Muscle of leg (tissue), 11 donors: ENCODE results near the gene CFAP43. TPM values are rescaled to one million over a fixed set of nuclear protein-coding genes. Genes with fewer than 3 reads are reported as not detected.

Experiments used
- DNase-seq: peaks from one replicate; pipeline ENCODE4 v3.0.0; 2013
- H3K27ac ChIP-seq: one replicate; pipeline ENCODE4 v1.5.1; 2013; ENCODE audit warnings: mild to moderate bottlenecking, low read length, control low read depth
- H3K27me3 ChIP-seq: one replicate; pipeline ENCODE4 v1.6.1; 2013; ENCODE audit warnings: low read length; ENCODE audit not compliant: control insufficient read depth, insufficient read depth
- H3K36me3 ChIP-seq: one replicate; pipeline ENCODE4 v1.6.1; 2013; ENCODE audit warnings: low read length; ENCODE audit not compliant: control insufficient read depth, insufficient read depth
- H3K4me1 ChIP-seq: one replicate; pipeline ENCODE4 v1.6.1; 2013; ENCODE audit warnings: low read length; ENCODE audit not compliant: control insufficient read depth, insufficient read depth
- H3K4me3 ChIP-seq: one replicate; pipeline ENCODE4 v1.5.1; 2013; ENCODE audit warnings: low read length, control low read depth
- H3K9me3 ChIP-seq: replicated peaks from 2 replicates; pipeline ENCODE4 v1.6.1; 2013; ENCODE audit warnings: low read depth, low read length; ENCODE audit not compliant: control insufficient read depth
- WGBS: methylation state at CpG from one replicate; pipeline ENCODE4 v1.1.5; 2013; ENCODE audit warnings: missing lambda C conversion rate; ENCODE audit not compliant: insufficient coverage; 5-methylcytosine and 5-hydroxymethylcytosine counted together
- polyA plus RNA-seq, 8 donors: library from polyadenylated mRNA; unstranded; fragments of 120-200 nt; gene quantifications; one replicate each; pipeline versions ENCODE4 v1.2.1 to v1.2.3, GENCODE V29; 2013; ENCODE audit warnings: inconsistent platforms in 1 of 8, low replicate concordance in 1 of 8; ENCODE audit not compliant: insufficient read length in 8 of 8, insufficient read depth in 1 of 8
- total RNA-seq: library from RNA; stranded (reverse); fragments of 120-200 nt; gene quantifications from one replicate; pipeline ENCODE4 v1.2.4, GENCODE V29; 2013

Gene CFAP43
- total and polyA plus RNA-seq, 9 donors: 0.11 to 1.1 (median 0.24) TPM

GRCh38 chr10:104121485-104122224 is 110.5 kb downstream of the CFAP43 start, which contains the start of gene SFR1:
Gene SFR1, plus strand, starts transcription at chr10:104122171. Its CDS starts 13 bp downstream, at chr10:104122184.
- peaks cover 4% of the 10 kb centered on the region for H3K4me1 ChIP-seq
- H3K9me3 ChIP-seq: no peaks in the 10 kb centered on the region
- H3K27me3 ChIP-seq: no peaks in the 10 kb centered on the region
- H3K27ac ChIP-seq: peak within 1 kb of the TSS; percentile 97
- WGBS: under 1% methylated on average over 66 of the region's 67 CpGs
- peak; percentile 100 for DNase-seq
- H3K36me3 ChIP-seq: no peaks in the 10 kb centered on the region
- peak within 1 kb of the TSS; percentile 83 for H3K4me3 ChIP-seq

- DNase-seq: peak; percentile 98
- no peaks in the 10 kb centered on the region for H3K9me3 ChIP-seq
- peak overlapping the region; percentile 97 for H3K27ac ChIP-seq
- WGBS: 0% methylated on average over 16 of the region's 28 CpGs
- H3K4me1 ChIP-seq: peaks cover 4% of the 10 kb centered on the region
- peak overlapping the region; percentile 57 for H3K4me3 ChIP-seq
- H3K36me3 ChIP-seq: no peaks in the 10 kb centered on the region
- no peaks in the 10 kb centered on the region for H3K27me3 ChIP-seq
These were observed 111.2 kb downstream of the CFAP43 start for GRCh38 chr10:104120903-104121484.

GRCh38 chr10:104120512-104120902 is 111.7 kb downstream of the CFAP43 start:
- WGBS: no CpG with 5 or more reads among the region's 2 CpGs
- no peaks in the 10 kb centered on the region for H3K27me3 ChIP-seq

GRCh38 chr10:104119996-104120395 is 112.2 kb downstream of the CFAP43 start:
- H3K27me3 ChIP-seq: no peaks in the 10 kb centered on the region
- no peak overlapping the region for H3K4me3 ChIP-seq
- peaks cover 4% of the 10 kb centered on the region for H3K4me1 ChIP-seq
- WGBS: 28% methylated on average over 3 of the region's 3 CpGs
- peak; percentile 22 for DNase-seq
- H3K36me3 ChIP-seq: no peaks in the 10 kb centered on the region
- peak overlapping the region; percentile 8 for H3K27ac ChIP-seq
- H3K9me3 ChIP-seq: no peaks in the 10 kb centered on the region

More at GRCh38 chr10:104120512-104120902, 111.7 kb downstream of the CFAP43 start:
- H3K4me3 ChIP-seq: peak overlapping the region; percentile 57
- peak overlapping the region; percentile 97 for H3K27ac ChIP-seq
- DNase-seq: no peak
- H3K4me1 ChIP-seq: peaks cover 4% of the 10 kb centered on the region
- H3K36me3 ChIP-seq: no peaks in the 10 kb centered on the region
- H3K9me3 ChIP-seq: no peaks in the 10 kb centered on the region

GRCh38 chr10:104117839-104118323 is 114.3 kb downstream of the CFAP43 start:
- Histone ChIP-seq H3K27me3 (no peaks in the 10 kb centered on the region), H3K4me3 (no peak overlapping the region), H3K27ac (no peak overlapping the region), H3K9me3 (no peaks in the 10 kb centered on the region), H3K4me1 (peaks cover 4% of the 10 kb centered on the region), H3K36me3 (no peaks in the 10 kb centered on the region)
- WGBS: no CpG with 5 or more reads among the region's 4 CpGs
- no peak for DNase-seq

- no peaks in the 10 kb centered on the region for H3K4me1 ChIP-seq
- no peak for DNase-seq
- no CpG with 5 or more reads among the region's 1 CpG for WGBS
- no peak overlapping the region for H3K4me3 ChIP-seq
- H3K9me3 ChIP-seq: no peaks in the 10 kb centered on the region
- H3K27ac ChIP-seq: no peak overlapping the region
- no peaks in the 10 kb centered on the region for H3K27me3 ChIP-seq
- no peaks in the 10 kb centered on the region for H3K36me3 ChIP-seq
These were observed 118.7 kb downstream of the CFAP43 start for GRCh38 chr10:104113376-104113956.

GRCh38 chr10:104109908-104110662 is 122.1 kb downstream of the CFAP43 start:
- no peaks in the 10 kb centered on the region for H3K36me3 ChIP-seq
- WGBS: 86% methylated on average over 1 of the region's 3 CpGs
- H3K27ac ChIP-seq: no peak overlapping the region
- H3K27me3 ChIP-seq: no peaks in the 10 kb centered on the region
- DNase-seq: no peak
- H3K9me3 ChIP-seq: no peaks in the 10 kb centered on the region
- no peaks in the 10 kb centered on the region for H3K4me1 ChIP-seq
- H3K4me3 ChIP-seq: no peak overlapping the region

GRCh38 chr10:104104926-104105325 is 127.2 kb downstream of the CFAP43 start:
- H3K9me3 ChIP-seq: no peaks in the 10 kb centered on the region
- H3K27ac ChIP-seq: no peak overlapping the region
- no peaks in the 10 kb centered on the region for H3K4me1 ChIP-seq
- no peaks in the 10 kb centered on the region for H3K36me3 ChIP-seq
- no peak overlapping the region for H3K4me3 ChIP-seq
- no peak for DNase-seq
- no peaks in the 10 kb centered on the region for H3K27me3 ChIP-seq
- WGBS: no CpG with 5 or more reads among the region's 2 CpGs

GRCh38 chr10:104104418-104104817 is 127.7 kb downstream of the CFAP43 start:
- WGBS: no CpG with 5 or more reads among the region's 1 CpG

GRCh38 chr10:104103956-104104355 is 128.2 kb downstream of the CFAP43 start:
- no CpG with 5 or more reads among the region's 1 CpG for WGBS
- no peak for DNase-seq
- no peak overlapping the region for H3K27ac ChIP-seq
- H3K9me3 ChIP-seq: no peaks in the 10 kb centered on the region
- no peaks in the 10 kb centered on the region for H3K27me3 ChIP-seq
- H3K4me1 ChIP-seq: no peaks in the 10 kb centered on the region
- H3K4me3 ChIP-seq: no peak overlapping the region
- no peaks in the 10 kb centered on the region for H3K36me3 ChIP-seq

More at GRCh38 chr10:104104418-104104817, 127.7 kb downstream of the CFAP43 start:
- no peaks in the 10 kb centered on the region for H3K9me3 ChIP-seq
- H3K4me3 ChIP-seq: no peak overlapping the region
- DNase-seq: no peak
- H3K27me3 ChIP-seq: no peaks in the 10 kb centered on the region
- H3K36me3 ChIP-seq: no peaks in the 10 kb centered on the region
- H3K4me1 ChIP-seq: no peaks in the 10 kb centered on the region
- H3K27ac ChIP-seq: no peak overlapping the region
